ENCODE results near the gene SLC9A3. TPM values are rescaled to one million over a fixed set of nuclear protein-coding genes. Genes with fewer than 3 reads are reported as not detected.
"Not testable (repeated sequence)": the region's sequence is repeated elsewhere in the genome, so short reads cannot be mapped to it uniquely, and the experiment has no call there.

SLC9A3 gene
- total and polyA plus RNA-seq, 3 experiments from 2014 or later: 2.4 to 2.6 (median 2.5) TPM

- POLR2A ChIA-PET; H3K27ac Mint-ChIP-seq; H3K9me3 Mint-ChIP-seq; H3K27me3 ChIP-seq (ENCODE audit: insufficient read depth, low read length, poor library complexity, severe bottlenecking); H3K4me1 Mint-ChIP-seq; H3K36me3 Mint-ChIP-seq; H3K27ac ChIP-seq (ENCODE audit: low read depth, low read length); H3K4me3 Mint-ChIP-seq; H3K36me3 ChIP-seq (ENCODE audit: insufficient read depth, low read length); H3K27me3 Mint-ChIP-seq; H3K4me3 ChIP-seq (ENCODE audit: low read length); CTCF ChIA-PET; H3K9me3 ChIP-seq (ENCODE audit: low read length); DNase-seq; H3K4me1 ChIP-seq (ENCODE audit: insufficient read depth, low read length): not testable (repeated sequence)
Observed at GRCh38 chr5:507986-508575, 16.2 kb downstream of the SLC9A3 start.

- CTCF ChIA-PET: no interaction called here
- Mint-ChIP-seq H3K36me3 (no peaks in the 10 kb centered on the region), H3K9me3 (no peaks in the 10 kb centered on the region), H3K27me3 (peaks cover 4 to 12% of the 10 kb centered on the region in 2 donors), H3K27ac (no peak overlapping the region), H3K4me1 (no peaks in the 10 kb centered on the region), H3K4me3 (no peak overlapping the region)
- Histone ChIP-seq H3K9me3 (ENCODE audit: low read length) (no peaks in the 10 kb centered on the region), H3K27me3 (ENCODE audit: insufficient read depth, low read length, poor library complexity, severe bottlenecking) (peaks cover 8% of the 10 kb centered on the region), H3K4me1 (ENCODE audit: insufficient read depth, low read length) (no peaks in the 10 kb centered on the region), H3K4me3 (ENCODE audit: low read length) (no peak overlapping the region), H3K36me3 (ENCODE audit: insufficient read depth, low read length) (no peaks in the 10 kb centered on the region), H3K27ac (ENCODE audit: low read depth, low read length) (no peak overlapping the region)
- no peak for DNase-seq
- POLR2A ChIA-PET: no interaction called here
Observed at GRCh38 chr5:505951-506525, 18.2 kb downstream of the SLC9A3 start.

- Histone ChIP-seq H3K36me3 (ENCODE audit: insufficient read depth, low read length) (no peaks in the 10 kb centered on the region), H3K9me3 (ENCODE audit: low read length) (no peaks in the 10 kb centered on the region), H3K27me3 (ENCODE audit: insufficient read depth, low read length, poor library complexity, severe bottlenecking) (peaks cover 8% of the 10 kb centered on the region), H3K4me3 (ENCODE audit: low read length) (no peak overlapping the region), H3K27ac (ENCODE audit: low read depth, low read length) (no peak overlapping the region), H3K4me1 (ENCODE audit: insufficient read depth, low read length) (no peaks in the 10 kb centered on the region)
- no peaks in the 10 kb centered on the region for H3K4me1 Mint-ChIP-seq
- ChIA-PET CTCF (no interaction called here), POLR2A (no interaction called here)
- DNase-seq: no peak
- peaks cover 4 to 15% of the 10 kb centered on the region in 2 donors for H3K27me3 Mint-ChIP-seq
- H3K27ac Mint-ChIP-seq: no peak overlapping the region
- H3K4me3 Mint-ChIP-seq: no peak overlapping the region
- no peaks in the 10 kb centered on the region for H3K9me3 Mint-ChIP-seq
- H3K36me3 Mint-ChIP-seq: no peaks in the 10 kb centered on the region
Observed at GRCh38 chr5:504326-505154, 19.7 kb downstream of the SLC9A3 start.

DNA sequence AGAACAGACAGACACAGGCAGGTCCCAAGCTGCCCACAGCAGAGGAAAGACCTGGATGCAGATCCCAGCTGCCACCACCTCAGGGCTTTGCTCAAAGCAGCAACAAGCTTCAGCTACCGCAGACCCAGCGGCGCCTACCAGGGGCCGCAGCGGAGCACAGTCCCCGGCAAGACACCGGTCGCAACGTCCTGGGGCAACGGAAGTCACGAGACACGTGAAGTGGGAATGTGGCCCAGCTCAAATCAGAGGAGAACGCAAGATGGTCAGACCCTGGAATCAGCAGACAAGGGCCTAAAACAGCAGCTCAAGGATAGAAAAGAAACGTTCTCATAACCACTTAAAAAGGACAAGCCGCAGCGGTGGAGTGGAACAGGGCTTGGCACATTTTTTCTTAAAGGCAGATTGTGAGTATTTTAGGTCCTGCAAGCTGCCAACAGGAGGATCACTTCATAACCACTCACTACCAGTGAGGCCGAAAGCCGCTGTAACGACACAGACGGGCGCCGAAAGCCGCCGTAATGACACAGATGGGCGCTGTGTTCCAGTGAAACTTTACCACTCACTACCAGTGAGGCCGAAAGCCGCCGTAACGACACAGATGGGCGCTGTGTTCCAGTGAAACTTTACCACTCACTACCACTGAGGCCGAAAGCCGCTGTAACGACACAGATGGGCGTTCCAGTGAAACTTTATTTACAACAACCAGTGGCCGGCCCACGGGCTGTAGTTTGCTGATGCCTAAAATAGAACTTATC, 21.7 kb downstream of the SLC9A3 start:
- H3K36me3 ChIP-seq (ENCODE audit: insufficient read depth, low read length): no peaks in the 10 kb centered on the region
- Mint-ChIP-seq H3K36me3 (no peaks in the 10 kb centered on the region), H3K27ac (peak overlapping the region in 1 of 8 donors; percentile 4), H3K9me3 (no peaks in the 10 kb centered on the region), H3K4me3 (no peak overlapping the region), H3K4me1 (no peaks in the 10 kb centered on the region), H3K27me3 (peaks cover 5 to 23% of the 10 kb centered on the region in 2 donors)
- H3K4me3 ChIP-seq (ENCODE audit: low read length): no peak overlapping the region
- no peak overlapping the region for H3K27ac ChIP-seq (ENCODE audit: low read depth, low read length)
- DNase-seq: no peak
- ChIA-PET POLR2A (no interaction called here), CTCF (no interaction called here)
- H3K27me3 ChIP-seq (ENCODE audit: insufficient read depth, low read length, poor library complexity, severe bottlenecking): peaks cover 8% of the 10 kb centered on the region
- H3K9me3 ChIP-seq (ENCODE audit: low read length): no peaks in the 10 kb centered on the region
- no peaks in the 10 kb centered on the region for H3K4me1 ChIP-seq (ENCODE audit: insufficient read depth, low read length)

- H3K36me3 Mint-ChIP-seq: no peaks in the 10 kb centered on the region
- POLR2A ChIA-PET: no interaction called here
- Histone ChIP-seq H3K36me3 (ENCODE audit: insufficient read depth, low read length) (no peaks in the 10 kb centered on the region), H3K9me3 (ENCODE audit: low read length) (no peaks in the 10 kb centered on the region), H3K4me1 (ENCODE audit: insufficient read depth, low read length) (no peaks in the 10 kb centered on the region), H3K27me3 (ENCODE audit: insufficient read depth, low read length, poor library complexity, severe bottlenecking) (peaks cover 8% of the 10 kb centered on the region), H3K27ac (ENCODE audit: low read depth, low read length) (no peak overlapping the region), H3K4me3 (ENCODE audit: low read length) (no peak overlapping the region)
- no peak for DNase-seq
- H3K27ac Mint-ChIP-seq: peak overlapping the region in 1 of 8 donors; percentile 38
- CTCF ChIA-PET: no interaction called here
- H3K4me3 Mint-ChIP-seq: no peak overlapping the region
- no peaks in the 10 kb centered on the region for H3K9me3 Mint-ChIP-seq
- peaks cover 5 to 23% of the 10 kb centered on the region in 2 donors for H3K27me3 Mint-ChIP-seq
- H3K4me1 Mint-ChIP-seq: no peaks in the 10 kb centered on the region
Observed at GRCh38 chr5:501831-502184, 22.4 kb downstream of the SLC9A3 start.

GRCh38 chr5:501105-501830, 23.0 kb downstream of the SLC9A3 start:
- Mint-ChIP-seq H3K4me3 (no peak overlapping the region), H3K27ac (no peak overlapping the region), H3K4me1 (no peaks in the 10 kb centered on the region), H3K27me3 (peaks cover 5 to 23% of the 10 kb centered on the region in 2 donors), H3K36me3 (no peaks in the 10 kb centered on the region), H3K9me3 (no peaks in the 10 kb centered on the region)
- ChIA-PET CTCF (no interaction called here), POLR2A (no interaction called here)
- no peak overlapping the region for H3K27ac ChIP-seq (ENCODE audit: low read depth, low read length)
- DNase-seq: no peak
- H3K9me3 ChIP-seq (ENCODE audit: low read length): no peaks in the 10 kb centered on the region
- H3K36me3 ChIP-seq (ENCODE audit: insufficient read depth, low read length): no peaks in the 10 kb centered on the region
- peaks cover 8% of the 10 kb centered on the region for H3K27me3 ChIP-seq (ENCODE audit: insufficient read depth, low read length, poor library complexity, severe bottlenecking)
- no peaks in the 10 kb centered on the region for H3K4me1 ChIP-seq (ENCODE audit: insufficient read depth, low read length)
- no peak overlapping the region for H3K4me3 ChIP-seq (ENCODE audit: low read length)

GRCh38 chr5:500491-500890, 23.8 kb downstream of the SLC9A3 start:
- H3K4me3 ChIP-seq (ENCODE audit: low read length): no peak overlapping the region
- H3K4me3 Mint-ChIP-seq: no peak overlapping the region
- H3K4me1 ChIP-seq (ENCODE audit: insufficient read depth, low read length): no peaks in the 10 kb centered on the region
- ChIA-PET CTCF (no interaction called here), POLR2A (no interaction called here)
- peaks cover 8% of the 10 kb centered on the region for H3K27me3 ChIP-seq (ENCODE audit: insufficient read depth, low read length, poor library complexity, severe bottlenecking)
- no peaks in the 10 kb centered on the region for H3K36me3 ChIP-seq (ENCODE audit: insufficient read depth, low read length)
- H3K27me3 Mint-ChIP-seq: peaks cover 5 to 23% of the 10 kb centered on the region in 2 donors
- H3K27ac Mint-ChIP-seq: no peak overlapping the region
- no peaks in the 10 kb centered on the region for H3K9me3 ChIP-seq (ENCODE audit: low read length)
- no peaks in the 10 kb centered on the region for H3K9me3 Mint-ChIP-seq
- DNase-seq: no peak
- no peak overlapping the region for H3K27ac ChIP-seq (ENCODE audit: low read depth, low read length)
- no peaks in the 10 kb centered on the region for H3K4me1 Mint-ChIP-seq
- no peaks in the 10 kb centered on the region for H3K36me3 Mint-ChIP-seq
